AML-193 (cell line): ENCODE results near the gene ALDH18A1.

Source experiments
- DNase-seq, 2 experiments: peaks; one replicate each; lab custom pipeline; 2025; lab: John Stamatoyannopoulos, UW

Gene ALDH18A1

DNA sequence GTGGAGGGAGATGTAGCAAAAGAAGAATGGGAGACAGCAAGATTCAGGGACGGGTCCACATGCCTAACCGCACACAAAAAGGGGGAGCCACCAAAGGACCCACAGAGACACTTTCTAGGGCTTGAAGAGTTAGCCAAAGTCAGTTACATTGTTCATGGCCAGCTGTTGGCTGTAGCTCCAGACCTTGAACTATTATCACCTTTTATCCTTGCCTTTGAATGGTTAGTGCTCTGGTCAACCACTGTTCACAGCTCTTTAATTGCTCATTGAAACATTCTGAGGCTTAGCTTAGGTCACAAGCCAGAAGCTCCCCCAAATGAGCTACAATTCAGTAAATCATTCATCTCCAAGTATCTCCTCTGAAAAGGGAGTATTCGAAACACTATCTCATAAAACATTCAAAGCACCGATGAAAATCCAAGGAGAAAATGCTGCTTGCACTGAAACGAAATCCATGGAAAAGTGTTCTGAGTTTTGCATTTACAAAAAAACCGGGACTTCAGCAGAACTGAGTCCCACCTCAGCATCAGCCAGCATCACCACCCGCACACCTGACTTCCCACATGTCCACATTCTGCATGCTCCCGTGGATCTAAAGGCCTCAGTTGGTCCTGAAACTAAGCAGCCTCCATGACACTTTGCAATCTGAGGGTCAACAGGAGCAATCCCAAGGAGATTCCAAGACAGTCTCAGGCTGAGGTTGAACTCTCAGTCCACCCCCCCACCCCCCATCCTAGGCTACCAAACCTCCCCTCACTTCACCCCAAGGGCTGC, 99.3 kb downstream of the ALDH18A1 start:
- no peak for DNase-seq
